ENCODE results near the gene POP7. TPM values are rescaled to one million over a fixed set of nuclear protein-coding genes. Genes with fewer than 3 reads are reported as not detected.
"Not testable (repeated sequence)": the region's sequence is repeated elsewhere in the genome, so short reads cannot be mapped to it uniquely, and the experiment has no call there.

The POP7 gene
- total RNA-seq, 4 donors from 2014 or later, result 51.3 to 72.7 (median 70.3) TPM

DNA sequence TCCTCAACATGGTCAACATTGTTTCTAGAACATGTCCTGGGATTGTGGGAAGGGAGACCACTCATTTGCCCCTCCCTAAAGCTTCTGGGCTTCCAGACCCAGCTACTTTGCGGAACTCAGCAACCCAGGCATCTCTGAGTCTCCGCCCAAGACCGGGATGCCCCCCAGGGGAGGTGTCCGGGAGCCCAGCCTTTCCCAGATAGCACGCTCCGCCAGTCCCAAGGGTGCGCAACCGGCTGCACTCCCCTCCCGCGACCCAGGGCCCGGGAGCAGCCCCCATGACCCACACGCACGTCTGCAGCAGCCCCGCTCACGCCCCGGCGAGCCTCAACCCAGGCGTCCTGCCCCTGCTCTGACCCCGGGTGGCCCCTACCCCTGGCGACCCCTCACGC is 14.4 kb downstream of the POP7 start, which contains the start of gene EPO:
Gene EPO (plus strand): TSS at position 190 of the 392 bp plus-strand sequence. CDS start 513 bp downstream, outside the sequence.
- WGBS, 2 donors, result 3 to 4% methylated on average over 10 to 19 of the region's 21 CpGs
- no peak for TF ChIP-seq CTCF (IDR thresholded peaks at IDR 0.05)
- TF ChIP-seq POLR2A (IDR thresholded peaks at IDR 0.05), result no peak
- intact Hi-C loops (cut with DNase I; ENCODE audit: low total_unique reads), result no loop called here
- H3K4me3 ChIP-seq (ENCODE audit: low read depth, poor library complexity, severe bottlenecking), result no peak within 1 kb of the TSS
- no peak for DNase-seq (ENCODE audit: low spot score in 2 of 2)

GRCh38 chr7:100720671-100721504 is 15.0 kb downstream of the POP7 start:
- H3K4me3 ChIP-seq (ENCODE audit: low read depth, poor library complexity, severe bottlenecking), result no peak overlapping the region
- 8 to 10% methylated on average over 23 to 30 of the region's 56 CpGs for WGBS, 2 donors
- no peak for DNase-seq (ENCODE audit: low spot score in 2 of 2)
- intact Hi-C loops (cut with DNase I; ENCODE audit: low total_unique reads), result no loop called here
- TF ChIP-seq POLR2A (IDR thresholded peaks at IDR 0.05) (no peak), CTCF (IDR thresholded peaks at IDR 0.05) (no peak)

- DNase-seq (ENCODE audit: low spot score in 2 of 2), result no peak
- TF ChIP-seq POLR2A (IDR thresholded peaks at IDR 0.05) (no peak), CTCF (IDR thresholded peaks at IDR 0.05) (no peak)
- WGBS, 2 donors, result 71 to 78% methylated on average over 8 of the region's 8 CpGs
- no peak overlapping the region for H3K4me3 ChIP-seq (ENCODE audit: low read depth, poor library complexity, severe bottlenecking)
- intact Hi-C loops (cut with DNase I; ENCODE audit: low total_unique reads), result no loop called here
Observed at GRCh38 chr7:100721505-100721812, 15.5 kb downstream of the POP7 start.

DNA sequence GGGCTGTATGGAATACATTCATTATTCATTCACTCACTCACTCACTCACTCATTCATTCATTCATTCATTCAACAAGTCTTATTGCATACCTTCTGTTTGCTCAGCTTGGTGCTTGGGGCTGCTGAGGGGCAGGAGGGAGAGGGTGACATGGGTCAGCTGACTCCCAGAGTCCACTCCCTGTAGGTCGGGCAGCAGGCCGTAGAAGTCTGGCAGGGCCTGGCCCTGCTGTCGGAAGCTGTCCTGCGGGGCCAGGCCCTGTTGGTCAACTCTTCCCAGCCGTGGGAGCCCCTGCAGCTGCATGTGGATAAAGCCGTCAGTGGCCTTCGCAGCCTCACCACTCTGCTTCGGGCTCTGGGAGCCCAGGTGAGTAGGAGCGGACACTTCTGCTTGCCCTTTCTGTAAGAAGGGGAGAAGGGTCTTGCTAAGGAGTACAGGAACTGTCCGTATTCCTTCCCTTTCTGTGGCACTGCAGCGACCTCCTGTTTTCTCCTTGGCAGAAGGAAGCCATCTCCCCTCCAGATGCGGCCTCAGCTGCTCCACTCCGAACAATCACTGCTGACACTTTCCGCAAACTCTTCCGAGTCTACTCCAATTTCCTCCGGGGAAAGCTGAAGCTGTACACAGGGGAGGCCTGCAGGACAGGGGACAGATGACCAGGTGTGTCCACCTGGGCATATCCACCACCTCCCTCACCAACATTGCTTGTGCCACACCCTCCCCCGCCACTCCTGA is 16.7 kb downstream of the POP7 start:
- intact Hi-C loops (cut with DNase I; ENCODE audit: low total_unique reads), result no loop called here
- DNase-seq (ENCODE audit: low spot score in 2 of 2), result no peak
- no peak overlapping the region for H3K4me3 ChIP-seq (ENCODE audit: low read depth, poor library complexity, severe bottlenecking)
- 83 to 90% methylated on average over 17 of the region's 17 CpGs for WGBS, 2 donors
- TF ChIP-seq POLR2A (IDR thresholded peaks at IDR 0.05) (no peak), CTCF (IDR thresholded peaks at IDR 0.05) (no peak)

DNA sequence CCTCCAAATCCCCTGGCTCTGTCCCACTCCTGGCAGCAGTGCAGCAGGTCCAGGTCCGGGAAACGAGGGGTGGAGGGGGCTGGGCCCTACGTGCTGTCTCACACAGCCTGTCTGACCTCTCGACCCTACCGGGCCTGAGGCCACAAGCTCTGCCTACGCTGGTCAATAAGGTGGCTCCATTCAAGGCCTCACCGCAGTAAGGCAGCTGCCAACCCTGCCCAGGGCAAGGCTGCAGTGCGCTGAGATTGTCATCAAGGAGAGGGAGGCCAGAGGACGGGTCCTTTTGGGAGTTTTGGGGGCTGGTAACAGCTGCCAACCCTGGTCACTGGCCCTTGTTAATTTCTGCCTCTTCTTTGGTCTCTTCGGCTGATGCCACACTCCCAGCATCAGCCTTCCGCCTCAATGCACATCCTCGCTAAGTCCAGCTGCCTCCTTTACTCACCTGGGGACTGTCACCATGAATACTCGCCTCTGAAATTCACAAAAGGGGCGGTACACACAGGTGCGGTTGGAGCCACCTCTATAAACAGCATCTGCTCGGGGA is 17.9 kb downstream of the POP7 start:
- no peak overlapping the region for H3K4me3 ChIP-seq (ENCODE audit: low read depth, poor library complexity, severe bottlenecking)
- intact Hi-C loops (cut with DNase I; ENCODE audit: low total_unique reads), result no loop called here
- no peak for DNase-seq (ENCODE audit: low spot score in 2 of 2)
- 85 to 88% methylated on average over 15 to 16 of the region's 16 CpGs for WGBS, 2 donors
- TF ChIP-seq POLR2A (IDR thresholded peaks at IDR 0.05), result no peak
- TF ChIP-seq CTCF (IDR thresholded peaks at IDR 0.05), result no peak

DNA sequence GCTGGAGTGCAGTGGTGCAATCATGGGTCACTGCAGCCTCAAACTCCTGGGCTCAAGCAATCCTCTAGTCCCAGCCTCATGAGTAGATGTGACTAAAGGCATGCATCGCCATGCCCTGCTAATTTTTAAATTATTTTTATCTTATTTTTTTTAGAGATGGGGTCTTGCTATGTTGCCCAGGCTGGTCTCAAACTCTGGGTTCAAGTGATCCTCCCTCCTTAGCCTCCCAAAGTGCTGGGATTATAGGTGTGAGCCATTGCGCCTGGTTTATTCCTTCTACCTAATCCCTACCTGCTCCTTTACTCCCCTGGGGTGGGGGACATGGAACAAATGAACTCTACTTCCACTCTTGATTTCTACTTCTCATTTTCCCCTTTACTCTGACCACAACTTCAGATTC is 18.4 kb downstream of the POP7 start:
- intact Hi-C loops (cut with DNase I; ENCODE audit: low total_unique reads); DNase-seq (ENCODE audit: low spot score in 2 of 2); H3K4me3 ChIP-seq (ENCODE audit: low read depth, poor library complexity, severe bottlenecking): not testable (repeated sequence)
- WGBS, 2 donors, result 93 to 96% methylated on average over 2 of the region's 2 CpGs
